ENCODE measurements around the gene ZBTB5.
"Not testable (repeated sequence)": the region's sequence is repeated elsewhere in the genome, so short reads cannot be mapped to it uniquely, and the experiment has no call there.

The ZBTB5 gene, protein sequence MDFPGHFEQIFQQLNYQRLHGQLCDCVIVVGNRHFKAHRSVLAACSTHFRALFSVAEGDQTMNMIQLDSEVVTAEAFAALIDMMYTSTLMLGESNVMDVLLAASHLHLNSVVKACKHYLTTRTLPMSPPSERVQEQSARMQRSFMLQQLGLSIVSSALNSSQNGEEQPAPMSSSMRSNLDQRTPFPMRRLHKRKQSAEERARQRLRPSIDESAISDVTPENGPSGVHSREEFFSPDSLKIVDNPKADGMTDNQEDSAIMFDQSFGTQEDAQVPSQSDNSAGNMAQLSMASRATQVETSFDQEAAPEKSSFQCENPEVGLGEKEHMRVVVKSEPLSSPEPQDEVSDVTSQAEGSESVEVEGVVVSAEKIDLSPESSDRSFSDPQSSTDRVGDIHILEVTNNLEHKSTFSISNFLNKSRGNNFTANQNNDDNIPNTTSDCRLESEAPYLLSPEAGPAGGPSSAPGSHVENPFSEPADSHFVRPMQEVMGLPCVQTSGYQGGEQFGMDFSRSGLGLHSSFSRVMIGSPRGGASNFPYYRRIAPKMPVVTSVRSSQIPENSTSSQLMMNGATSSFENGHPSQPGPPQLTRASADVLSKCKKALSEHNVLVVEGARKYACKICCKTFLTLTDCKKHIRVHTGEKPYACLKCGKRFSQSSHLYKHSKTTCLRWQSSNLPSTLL

DNA sequence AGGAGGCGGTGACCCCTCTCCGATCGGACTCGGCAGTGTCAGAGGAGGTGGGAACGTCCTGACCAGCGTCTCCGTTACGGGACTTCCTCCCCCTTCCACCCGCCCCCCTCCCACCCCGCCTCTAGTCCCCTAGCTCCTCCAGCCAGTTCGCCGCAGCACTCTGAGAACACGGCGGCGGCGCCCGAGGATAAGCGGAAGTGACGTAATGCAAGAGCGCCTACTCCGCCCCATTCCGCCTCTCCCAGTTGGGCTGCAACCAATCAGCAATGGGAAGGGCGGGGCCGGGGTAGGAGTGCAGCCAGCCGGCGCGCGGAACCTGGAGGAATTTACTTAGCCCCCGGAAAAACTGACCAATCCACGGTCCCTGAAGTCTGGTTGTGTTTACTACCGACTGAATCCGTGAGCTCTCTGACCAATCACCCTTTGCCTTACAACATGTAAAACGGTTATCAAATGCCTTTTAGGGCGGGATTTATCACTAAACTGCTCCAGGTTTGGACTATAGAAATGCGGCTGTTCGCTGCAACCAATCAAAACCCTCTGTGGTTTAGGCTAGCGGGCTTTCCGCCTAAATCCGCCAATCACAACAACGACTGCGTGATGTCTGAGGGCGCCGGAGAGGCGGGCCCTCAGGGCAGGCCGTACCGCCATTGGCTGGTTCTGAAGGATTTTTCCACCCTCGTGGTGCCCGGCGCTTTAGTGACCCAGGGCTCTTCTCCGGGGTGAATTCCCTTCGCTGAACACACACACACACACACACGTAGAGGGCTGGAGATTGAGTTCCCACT, at the start of gene ZBTB5:
ZBTB5 (minus strand) TSS at position 202 of the 788 bp plus-strand sequence. CDS start 22,899 bp downstream, outside the sequence.
- H3K4me3 Mint-ChIP-seq = peak within 1 kb of the TSS; percentile 93 to 96 (median 96)
- H3K36me3 Mint-ChIP-seq (ENCODE audit: low read depth) = peaks cover 8% of the 10 kb centered on the region
- peaks cover 28% of the 10 kb centered on the region for H3K4me1 Mint-ChIP-seq
- H3K27me3 Mint-ChIP-seq (ENCODE audit: low read depth) = peaks cover 4% of the 10 kb centered on the region
- H3K9me3 Mint-ChIP-seq = no peaks in the 10 kb centered on the region
- H3K27ac Mint-ChIP-seq = peak within 1 kb of the TSS; percentile 94 to 99 (median 97)
- TF ChIP-seq, protein P1, sequence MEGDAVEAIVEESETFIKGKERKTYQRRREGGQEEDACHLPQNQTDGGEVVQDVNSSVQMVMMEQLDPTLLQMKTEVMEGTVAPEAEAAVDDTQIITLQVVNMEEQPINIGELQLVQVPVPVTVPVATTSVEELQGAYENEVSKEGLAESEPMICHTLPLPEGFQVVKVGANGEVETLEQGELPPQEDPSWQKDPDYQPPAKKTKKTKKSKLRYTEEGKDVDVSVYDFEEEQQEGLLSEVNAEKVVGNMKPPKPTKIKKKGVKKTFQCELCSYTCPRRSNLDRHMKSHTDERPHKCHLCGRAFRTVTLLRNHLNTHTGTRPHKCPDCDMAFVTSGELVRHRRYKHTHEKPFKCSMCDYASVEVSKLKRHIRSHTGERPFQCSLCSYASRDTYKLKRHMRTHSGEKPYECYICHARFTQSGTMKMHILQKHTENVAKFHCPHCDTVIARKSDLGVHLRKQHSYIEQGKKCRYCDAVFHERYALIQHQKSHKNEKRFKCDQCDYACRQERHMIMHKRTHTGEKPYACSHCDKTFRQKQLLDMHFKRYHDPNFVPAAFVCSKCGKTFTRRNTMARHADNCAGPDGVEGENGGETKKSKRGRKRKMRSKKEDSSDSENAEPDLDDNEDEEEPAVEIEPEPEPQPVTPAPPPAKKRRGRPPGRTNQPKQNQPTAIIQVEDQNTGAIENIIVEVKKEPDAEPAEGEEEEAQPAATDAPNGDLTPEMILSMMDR (IDR thresholded peaks at IDR 0.05; ENCODE audit: unreplicated experiment in 3 of 3) = no peak

DNA sequence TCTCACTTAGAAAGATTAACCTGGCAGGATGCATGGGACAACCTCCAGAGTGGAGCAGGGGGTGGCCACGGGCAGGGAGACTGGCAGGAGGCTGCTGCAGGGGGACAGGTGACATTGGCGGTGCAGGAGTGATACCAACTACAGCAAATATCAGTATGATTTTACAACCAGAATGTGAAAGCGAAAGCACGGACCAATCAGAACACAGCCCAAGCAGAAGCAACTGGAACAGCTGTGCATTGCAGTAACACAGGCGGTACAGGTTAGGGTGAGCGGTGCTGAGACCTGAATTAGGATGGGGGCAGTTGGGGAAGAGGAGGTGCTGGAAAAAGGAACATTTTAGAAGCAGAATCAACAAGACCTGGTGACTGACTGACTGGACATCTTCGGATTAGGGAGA, 49.7 kb upstream of the ZBTB5 start:
- Mint-ChIP-seq H3K27ac (no peak overlapping the region), H3K36me3 (ENCODE audit: low read depth) (peaks cover 42% of the 10 kb centered on the region), H3K4me1 (no peaks in the 10 kb centered on the region), H3K4me3 (no peak overlapping the region), H3K9me3 (no peaks in the 10 kb centered on the region), H3K27me3 (ENCODE audit: low read depth) (no peaks in the 10 kb centered on the region)
- TF ChIP-seq, protein P1 (IDR thresholded peaks at IDR 0.05; ENCODE audit: unreplicated experiment in 3 of 3) = no peak

DNA sequence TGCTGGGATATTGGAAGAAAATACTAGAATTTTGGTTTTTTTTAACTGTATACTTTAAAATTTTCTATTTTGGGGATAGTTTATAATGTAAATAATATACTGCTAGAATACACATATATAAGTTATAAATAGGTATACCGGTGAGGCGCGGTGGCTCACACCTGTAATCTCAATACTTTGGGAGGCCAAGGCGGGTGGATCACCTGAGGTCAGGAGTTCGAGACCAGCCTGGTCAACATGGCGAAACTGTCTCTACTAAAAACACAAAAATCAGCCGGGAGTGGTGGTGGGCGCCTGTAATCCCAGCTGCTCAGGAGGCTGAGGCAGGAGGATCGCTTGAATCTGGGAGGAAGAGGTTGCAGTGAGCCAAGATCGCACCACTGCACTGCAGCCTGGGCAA, 49.2 kb upstream of the ZBTB5 start:
- not testable (repeated sequence) for H3K4me1 Mint-ChIP-seq; H3K27ac Mint-ChIP-seq; H3K9me3 Mint-ChIP-seq; H3K4me3 Mint-ChIP-seq; H3K27me3 Mint-ChIP-seq (ENCODE audit: low read depth)
- H3K36me3 Mint-ChIP-seq (ENCODE audit: low read depth) = peaks cover 38% of the 10 kb centered on the region

DNA sequence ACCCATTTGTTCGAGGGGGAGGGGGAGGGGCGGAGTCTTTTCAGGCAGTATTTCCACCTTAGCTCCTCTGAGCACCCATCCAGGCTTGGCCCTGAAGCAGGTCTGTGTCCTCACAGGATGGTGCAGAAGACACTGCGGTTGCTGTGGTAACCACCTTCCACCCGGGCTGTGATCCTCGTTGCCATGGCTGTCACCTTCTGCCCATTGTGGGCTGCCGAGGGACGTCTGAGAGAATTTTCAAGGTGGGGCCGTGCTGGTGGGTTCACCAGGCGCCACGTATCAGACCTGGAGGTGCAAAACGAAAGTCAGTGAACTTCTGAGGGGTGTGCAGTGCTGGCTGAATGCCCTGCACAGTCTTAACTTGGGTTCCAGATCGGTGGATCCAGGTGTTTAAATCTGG, 47.2 kb upstream of the ZBTB5 start:
- Mint-ChIP-seq H3K27ac (no peak overlapping the region), H3K4me1 (no peaks in the 10 kb centered on the region), H3K36me3 (ENCODE audit: low read depth) (peaks cover 34% of the 10 kb centered on the region), H3K9me3 (no peaks in the 10 kb centered on the region), H3K27me3 (ENCODE audit: low read depth) (no peaks in the 10 kb centered on the region), H3K4me3 (no peak overlapping the region)
- TF ChIP-seq, protein P1 (IDR thresholded peaks at IDR 0.05; ENCODE audit: unreplicated experiment in 3 of 3) = no peak

DNA sequence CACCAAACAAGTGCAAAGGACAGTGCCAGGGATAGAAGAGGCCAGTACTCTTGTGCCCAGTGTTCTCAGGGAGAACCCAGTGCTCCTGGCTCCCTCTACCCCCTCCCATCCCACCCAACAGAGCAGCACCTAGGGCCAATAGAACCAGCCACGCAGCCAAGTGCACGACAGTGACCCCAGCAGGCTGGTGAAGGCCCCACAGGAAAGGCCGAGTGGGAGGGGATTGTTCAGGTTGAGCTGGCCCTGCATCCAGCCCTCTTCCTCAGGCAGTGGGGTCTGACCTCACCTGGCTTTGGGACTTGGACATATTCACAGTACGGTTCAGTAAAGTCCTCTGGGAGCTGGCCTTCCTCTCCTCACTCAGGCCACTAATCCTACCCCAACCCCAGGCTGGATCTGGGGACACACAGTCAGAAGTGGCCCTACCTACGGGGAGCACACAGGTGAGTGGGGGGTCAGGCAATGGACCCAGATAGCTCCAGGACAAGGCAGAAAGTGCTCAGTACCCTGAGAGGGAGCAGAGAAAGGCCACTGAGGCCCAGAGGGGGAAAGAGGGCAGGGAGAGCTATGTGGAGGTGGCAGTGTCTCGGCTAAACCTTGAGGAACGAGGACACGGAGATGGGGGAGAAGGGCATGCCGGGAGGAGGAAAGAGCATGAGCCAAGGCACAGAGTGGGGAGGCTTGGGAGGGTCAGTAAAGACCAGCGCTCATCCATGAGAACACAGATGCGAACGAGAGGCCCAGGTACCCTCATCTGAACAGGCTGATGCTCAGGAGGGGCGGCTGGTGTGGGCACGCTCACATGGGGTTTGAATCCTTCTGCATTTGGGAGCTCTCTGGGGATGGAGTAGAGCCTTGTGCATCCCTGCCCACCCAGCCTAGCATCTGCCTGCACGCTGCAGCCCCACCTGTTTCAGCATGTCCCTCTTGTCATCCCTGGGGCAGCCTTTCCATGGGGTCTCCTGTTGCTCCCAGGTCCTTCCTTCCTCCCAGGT, 46.1 kb upstream of the ZBTB5 start:
- Mint-ChIP-seq H3K27ac (no peak overlapping the region), H3K36me3 (ENCODE audit: low read depth) (peaks cover 31% of the 10 kb centered on the region), H3K4me1 (no peaks in the 10 kb centered on the region), H3K9me3 (no peaks in the 10 kb centered on the region), H3K27me3 (ENCODE audit: low read depth) (no peaks in the 10 kb centered on the region), H3K4me3 (no peak overlapping the region)
- TF ChIP-seq, protein P1 (IDR thresholded peaks at IDR 0.05; ENCODE audit: unreplicated experiment in 3 of 3) = no peak

DNA sequence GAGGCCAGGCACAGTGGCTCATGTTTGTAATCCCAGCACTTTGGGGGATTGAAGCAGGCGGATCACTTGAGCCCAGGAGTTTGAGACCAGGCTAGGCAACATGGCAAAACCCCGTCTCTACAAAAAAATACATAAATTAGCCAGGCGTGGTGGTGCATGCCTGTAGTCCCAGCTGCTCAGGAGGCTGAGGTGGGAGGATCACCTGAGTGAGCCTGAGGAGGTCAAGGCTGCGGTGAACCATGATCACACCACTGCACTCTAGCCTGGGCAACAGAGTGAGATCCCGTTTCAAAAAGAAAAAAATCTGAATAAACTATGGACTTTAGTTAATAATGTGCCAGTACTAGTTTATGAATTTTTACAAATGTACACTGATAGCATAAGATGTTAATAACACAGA, 44.8 kb upstream of the ZBTB5 start:
- H3K27ac Mint-ChIP-seq; H3K9me3 Mint-ChIP-seq; H3K27me3 Mint-ChIP-seq (ENCODE audit: low read depth); H3K4me3 Mint-ChIP-seq; H3K4me1 Mint-ChIP-seq: not testable (repeated sequence)
- H3K36me3 Mint-ChIP-seq (ENCODE audit: low read depth) = peaks cover 23% of the 10 kb centered on the region
